Measurements from ENCODE around the gene MAPK8.

The MAPK8 gene

DNA sequence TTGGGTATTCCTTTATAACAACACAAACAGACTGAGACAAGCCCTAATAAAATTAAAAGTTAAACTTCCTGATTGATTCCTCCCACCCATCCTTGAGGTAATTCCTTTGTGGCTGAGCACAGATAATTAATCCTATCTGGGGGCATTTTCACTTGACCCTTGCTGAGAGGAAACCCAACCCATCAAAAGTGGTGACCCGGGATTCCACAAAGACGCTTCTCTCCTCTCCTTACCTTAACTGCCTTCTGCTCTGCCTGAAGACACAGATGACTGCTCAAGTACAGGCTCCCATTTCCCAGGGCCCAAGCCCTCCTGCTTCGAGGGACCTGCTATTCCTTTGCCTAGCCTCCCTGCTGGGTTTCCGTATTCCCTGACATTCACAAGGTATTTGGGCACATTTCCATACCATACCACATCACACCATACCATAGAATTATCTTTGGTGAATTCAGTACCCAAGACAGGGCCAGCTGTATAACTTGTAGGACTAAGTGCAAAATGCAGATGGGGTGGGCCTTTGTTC is 9.8 kb upstream of the MAPK8 start:
- Histone ChIP-seq H3K27me3 (no peaks in the 10 kb centered on the region), H3K9me3 (no peaks in the 10 kb centered on the region), H3K4me3 (ENCODE audit: low read depth, low read length) (no peak overlapping the region), H3K4me1 (no peaks in the 10 kb centered on the region), H3K36me3 (no peaks in the 10 kb centered on the region)
- no peak for TF ChIP-seq CTCF (IDR thresholded peaks at IDR 0.05; ENCODE audit: low read depth, low read length)
- no peak for DNase-seq

DNA sequence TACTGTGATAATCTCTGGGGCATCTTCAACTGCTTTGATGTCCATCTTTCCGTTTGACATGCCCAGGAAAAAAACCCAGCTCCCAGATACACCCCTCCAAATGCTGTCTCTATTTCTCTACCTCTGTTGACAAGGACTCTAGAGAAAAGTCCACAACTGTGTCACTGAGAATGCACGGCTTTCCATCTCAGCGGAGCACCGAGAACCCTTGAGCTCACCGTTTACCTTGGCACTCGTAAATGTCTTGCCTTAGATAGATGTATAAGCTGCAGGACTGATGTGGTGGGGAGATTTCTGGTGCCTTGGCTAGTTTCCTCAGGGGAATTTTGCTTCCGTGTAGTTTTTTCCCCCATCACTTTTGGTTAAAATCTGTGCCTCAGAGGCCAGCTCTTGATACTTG is 7.4 kb upstream of the MAPK8 start:
- no peaks in the 10 kb centered on the region for H3K4me1 ChIP-seq
- no peaks in the 10 kb centered on the region for H3K9me3 ChIP-seq
- no peak for TF ChIP-seq CTCF (IDR thresholded peaks at IDR 0.05; ENCODE audit: low read depth, low read length)
- no peaks in the 10 kb centered on the region for H3K27me3 ChIP-seq
- H3K4me3 ChIP-seq (ENCODE audit: low read depth, low read length), result no peak overlapping the region
- DNase-seq, result no peak
- H3K36me3 ChIP-seq, result no peaks in the 10 kb centered on the region

GRCh38 chr10:48299692-48300091 is 6.8 kb upstream of the MAPK8 start:
- TF ChIP-seq CTCF (IDR thresholded peaks at IDR 0.05; ENCODE audit: low read depth, low read length), result no peak
- Histone ChIP-seq H3K36me3 (no peaks in the 10 kb centered on the region), H3K4me3 (ENCODE audit: low read depth, low read length) (no peak overlapping the region), H3K27me3 (no peaks in the 10 kb centered on the region), H3K9me3 (no peaks in the 10 kb centered on the region), H3K4me1 (no peaks in the 10 kb centered on the region)
- DNase-seq, result no peak

GRCh38 chr10:48300556-48300955 is 5.9 kb upstream of the MAPK8 start:
- Histone ChIP-seq H3K4me1 (no peaks in the 10 kb centered on the region), H3K4me3 (ENCODE audit: low read depth, low read length) (no peak overlapping the region), H3K36me3 (no peaks in the 10 kb centered on the region), H3K27me3 (no peaks in the 10 kb centered on the region), H3K9me3 (no peaks in the 10 kb centered on the region)
- no peak for TF ChIP-seq CTCF (IDR thresholded peaks at IDR 0.05; ENCODE audit: low read depth, low read length)
- no peak for DNase-seq

GRCh38 chr10:48302515-48303476 is 3.7 kb upstream of the MAPK8 start:
- no peak for TF ChIP-seq CTCF (IDR thresholded peaks at IDR 0.05; ENCODE audit: low read depth, low read length)
- no peaks in the 10 kb centered on the region for H3K27me3 ChIP-seq
- no peak for DNase-seq

GRCh38 chr10:48305905-48306264 is 592 bp upstream of the MAPK8 start:
- no peak for DNase-seq
- Histone ChIP-seq H3K4me3 (ENCODE audit: low read depth, low read length) (peak overlapping the region; percentile 35), H3K4me1 (peaks cover 3% of the 10 kb centered on the region; the same call in 1 of the 2 replicates), H3K9me3 (no peaks in the 10 kb centered on the region), H3K36me3 (no peaks in the 10 kb centered on the region), H3K27me3 (no peaks in the 10 kb centered on the region)
- TF ChIP-seq CTCF (IDR thresholded peaks at IDR 0.05; ENCODE audit: low read depth, low read length), result no peak

More at GRCh38 chr10:48302515-48303476, 3.7 kb upstream of the MAPK8 start:
- Histone ChIP-seq H3K4me3 (ENCODE audit: low read depth, low read length) (no peak overlapping the region), H3K36me3 (no peaks in the 10 kb centered on the region), H3K9me3 (no peaks in the 10 kb centered on the region), H3K4me1 (peaks cover 3% of the 10 kb centered on the region; the same call in 1 of the 2 replicates)

All from BE2C (cell line).